Parathyroid adenoma (tissue), 2 donors: ENCODE results near the gene PRKAA2.

ENCODE experiments used
- H2AFZ ChIP-seq: fragments of 300-600 bp; sonication (generic); one replicate; pipeline ENCODE4 v1.7.0; 2017; ENCODE audit warnings: antibody characterized with exemption, mild to moderate bottlenecking
- H3K27ac ChIP-seq: fragments of 300-600 bp; sonication (generic); one replicate; pipeline ENCODE4 v1.7.0; 2017
- H3K27me3 ChIP-seq: fragments of 300-600 bp; sonication (generic); one replicate; pipeline ENCODE4 v1.7.0; 2017; ENCODE audit warnings: low read length; ENCODE audit not compliant: control insufficient read depth, insufficient read depth
- H3K36me3 ChIP-seq: fragments of 300-600 bp; sonication (generic); one replicate; pipeline ENCODE4 v1.7.0; 2017; ENCODE audit warnings: low read length; ENCODE audit not compliant: control insufficient read depth, insufficient read depth
- H3K4me1 ChIP-seq: fragments of 300-600 bp; sonication (generic); one replicate; pipeline ENCODE4 v1.7.0; 2017; ENCODE audit warnings: control low read depth
- H3K4me2 ChIP-seq: fragments of 300-600 bp; sonication (generic); one replicate; pipeline ENCODE4 v1.7.0; 2017; ENCODE audit warnings: low read length
- H3K4me3 ChIP-seq: fragments of 300-600 bp; sonication (generic); one replicate; pipeline ENCODE4 v1.7.0; 2017; ENCODE audit warnings: low read depth, low read length
- H3K79me2 ChIP-seq: fragments of 300-600 bp; sonication (generic); one replicate; pipeline ENCODE4 v1.7.0; 2017; ENCODE audit warnings: control low read depth
- H3K9ac ChIP-seq: fragments of 300-600 bp; sonication (generic); one replicate; pipeline ENCODE4 v1.7.0; 2017; ENCODE audit warnings: mild to moderate bottlenecking
- H3K9me3 ChIP-seq: fragments of 300-600 bp; sonication (generic); one replicate; pipeline ENCODE4 v1.7.0; 2017; ENCODE audit warnings: low read length; ENCODE audit not compliant: control insufficient read depth
- CTCF ChIP-seq: fragments of 300-600 bp; sonication (generic); IDR thresholded peaks from one replicate; pipeline ENCODE4 v1.7.0; 2017; ENCODE audit warnings: antibody characterized with exemption, mild to moderate bottlenecking
- donor health status: primary hyperparathyroidism.

PRKAA2 gene

GRCh38 chr1:56713112-56713511, 68.0 kb downstream of the PRKAA2 start:
- Histone ChIP-seq H3K27ac (no peak overlapping the region), H3K9ac (no peak overlapping the region), H3K4me2 (peak overlapping the region; percentile 1), H3K27me3 (no peaks in the 10 kb centered on the region), H3K79me2 (no peaks in the 10 kb centered on the region), H3K9me3 (no peaks in the 10 kb centered on the region), H3K4me3 (no peak overlapping the region), H3K36me3 (no peaks in the 10 kb centered on the region), H3K4me1 (no peaks in the 10 kb centered on the region), H2AFZ (no peak overlapping the region)
- no peak for TF ChIP-seq CTCF

GRCh38 chr1:56715156-56715555, 70.0 kb downstream of the PRKAA2 start:
- no peaks in the 10 kb centered on the region for H3K36me3 ChIP-seq
- H3K9ac ChIP-seq = no peak overlapping the region
- H3K4me1 ChIP-seq = no peaks in the 10 kb centered on the region
- TF ChIP-seq CTCF = no peak
- no peaks in the 10 kb centered on the region for H3K79me2 ChIP-seq
- H3K9me3 ChIP-seq = no peaks in the 10 kb centered on the region
- no peaks in the 10 kb centered on the region for H3K27me3 ChIP-seq
- no peak overlapping the region for H3K27ac ChIP-seq
- H3K4me3 ChIP-seq = no peak overlapping the region
- H3K4me2 ChIP-seq = no peak overlapping the region
- no peak overlapping the region for H2AFZ ChIP-seq

GRCh38 chr1:56719171-56719570, 74.1 kb downstream of the PRKAA2 start:
- Histone ChIP-seq H3K4me3 (no peak overlapping the region), H3K79me2 (no peaks in the 10 kb centered on the region), H3K36me3 (no peaks in the 10 kb centered on the region), H3K27me3 (no peaks in the 10 kb centered on the region), H3K9me3 (no peaks in the 10 kb centered on the region), H3K27ac (no peak overlapping the region), H3K9ac (no peak overlapping the region), H2AFZ (no peak overlapping the region), H3K4me2 (no peak overlapping the region), H3K4me1 (no peaks in the 10 kb centered on the region)
- TF ChIP-seq CTCF = no peak

- Histone ChIP-seq H3K4me3 (no peak overlapping the region), H2AFZ (no peak overlapping the region), H3K9ac (no peak overlapping the region), H3K79me2 (no peaks in the 10 kb centered on the region), H3K4me1 (no peaks in the 10 kb centered on the region), H3K27ac (no peak overlapping the region), H3K27me3 (no peaks in the 10 kb centered on the region), H3K4me2 (no peak overlapping the region), H3K9me3 (no peaks in the 10 kb centered on the region), H3K36me3 (no peaks in the 10 kb centered on the region)
- no peak for TF ChIP-seq CTCF
Observed at GRCh38 chr1:56726706-56727105, 81.6 kb downstream of the PRKAA2 start.

- no peaks in the 10 kb centered on the region for H3K4me1 ChIP-seq
- no peak overlapping the region for H3K9ac ChIP-seq
- no peak overlapping the region for H2AFZ ChIP-seq
- no peak for TF ChIP-seq CTCF
- no peak overlapping the region for H3K4me3 ChIP-seq
- no peak overlapping the region for H3K27ac ChIP-seq
- H3K79me2 ChIP-seq = no peaks in the 10 kb centered on the region
- H3K4me2 ChIP-seq = no peak overlapping the region
- no peaks in the 10 kb centered on the region for H3K36me3 ChIP-seq
- H3K27me3 ChIP-seq = no peaks in the 10 kb centered on the region
- H3K9me3 ChIP-seq = no peaks in the 10 kb centered on the region
Observed at GRCh38 chr1:56728964-56729363, 83.8 kb downstream of the PRKAA2 start.
